CD4-positive, alpha-beta T cell treated with Interleukin-1 beta for 1 hour (primary cell): ENCODE data around the gene ZNF320.
"Not testable (repeated sequence)": the region's sequence is repeated elsewhere in the genome, so short reads cannot be mapped to it uniquely, and the experiment has no call there.

ENCODE experiments used
- DNase-seq, 2 donors: peaks; one replicate each; pipeline ENCODE4 v3.0.0-alpha.2; 2020 to 2022

Gene ZNF320

DNA sequence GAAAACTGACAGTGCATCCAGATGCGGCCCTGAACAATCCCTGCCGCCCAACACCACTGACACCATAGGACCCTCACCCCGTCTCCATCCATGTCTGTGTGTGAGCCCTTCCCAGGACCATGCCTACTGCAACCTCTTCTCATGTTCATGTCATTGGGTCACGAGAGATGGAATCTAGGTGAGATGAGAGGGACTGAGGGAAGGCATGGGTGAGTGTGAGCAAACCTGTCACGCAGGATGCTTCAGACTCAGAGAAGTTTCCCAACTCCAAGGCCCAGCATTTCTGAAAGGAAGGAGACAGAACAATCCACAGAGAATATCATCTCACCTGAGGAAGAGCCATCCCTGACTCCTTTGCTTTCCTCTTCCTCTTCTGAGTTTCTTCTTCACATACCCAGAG is 20.1 kb upstream of the ZNF320 start:
- no peak for DNase-seq

DNA sequence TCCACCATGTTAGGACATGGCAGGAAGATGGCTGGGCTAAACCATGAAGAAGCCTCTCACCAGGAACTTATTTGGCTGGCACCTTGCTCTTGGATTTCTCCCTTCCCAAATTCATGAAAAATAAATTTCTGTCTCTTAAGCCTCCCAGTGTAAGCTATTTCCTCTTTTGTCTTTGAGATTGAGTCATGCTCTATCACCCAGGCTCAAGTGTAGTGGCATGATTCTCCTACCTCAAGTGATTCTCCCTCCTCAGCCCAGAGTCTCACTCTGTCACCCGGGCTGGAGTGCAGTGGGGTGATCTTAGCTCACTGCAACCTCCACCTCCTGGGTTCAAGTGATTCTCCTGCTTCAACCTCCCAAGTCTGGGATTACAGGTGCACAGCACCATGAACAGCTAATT is 13.2 kb upstream of the ZNF320 start:
- no peak for DNase-seq

DNA sequence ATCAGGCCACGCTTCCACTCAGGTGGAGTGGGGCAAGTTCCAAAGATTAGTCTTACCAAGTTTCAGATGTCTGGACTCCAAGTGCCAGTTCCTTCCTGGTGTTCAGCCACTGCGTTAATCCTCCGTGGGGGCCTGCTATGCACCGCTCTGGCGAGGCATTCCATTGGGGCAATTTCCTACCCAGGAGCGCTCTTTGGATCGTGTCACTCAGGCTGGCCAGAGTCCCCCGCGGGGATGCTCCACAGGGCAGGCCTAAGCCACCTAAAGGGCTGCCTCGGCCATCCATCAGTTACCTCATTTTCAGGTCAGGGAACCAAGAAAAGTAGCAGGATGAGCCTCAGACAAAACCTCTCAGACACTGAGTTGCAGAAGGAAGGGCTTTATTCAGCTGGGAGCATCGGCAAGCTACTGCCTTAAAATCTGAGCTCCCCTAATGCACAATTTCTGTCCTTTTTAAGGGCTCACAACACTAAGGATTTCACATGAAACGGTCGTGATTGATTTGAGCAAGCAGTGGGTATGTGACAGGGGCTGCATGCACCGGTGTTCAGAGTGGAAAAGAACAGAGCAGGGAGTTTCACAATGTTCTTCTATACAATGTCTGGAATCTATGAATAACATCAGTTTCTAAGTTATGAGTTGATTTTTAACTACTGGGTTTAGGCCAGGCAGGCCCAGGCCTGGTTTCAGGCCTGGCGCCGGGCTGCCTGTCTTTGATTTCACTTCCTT is 6.8 kb upstream of the ZNF320 start:
- DNase-seq, result not testable (repeated sequence)

DNA sequence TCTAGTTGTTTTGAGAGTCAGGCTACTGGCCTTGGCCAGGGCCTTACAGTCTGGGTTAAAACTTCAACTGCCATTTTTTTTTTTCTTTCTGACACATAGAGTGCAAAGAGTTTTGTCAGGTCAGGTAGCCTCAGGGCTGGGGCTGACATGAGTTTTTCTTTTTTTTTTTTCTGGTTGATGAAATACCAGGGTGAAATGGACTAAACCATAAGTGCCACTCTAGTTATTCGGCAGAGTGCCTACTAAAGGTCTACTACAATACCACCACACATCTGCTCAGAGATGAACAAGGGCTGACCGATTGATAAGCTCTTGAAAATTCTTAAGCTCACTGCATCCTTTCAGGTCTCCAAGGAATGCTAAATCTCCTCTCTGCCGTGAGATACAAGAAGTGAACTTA is 4.4 kb upstream of the ZNF320 start:
- DNase-seq, result no peak

DNA sequence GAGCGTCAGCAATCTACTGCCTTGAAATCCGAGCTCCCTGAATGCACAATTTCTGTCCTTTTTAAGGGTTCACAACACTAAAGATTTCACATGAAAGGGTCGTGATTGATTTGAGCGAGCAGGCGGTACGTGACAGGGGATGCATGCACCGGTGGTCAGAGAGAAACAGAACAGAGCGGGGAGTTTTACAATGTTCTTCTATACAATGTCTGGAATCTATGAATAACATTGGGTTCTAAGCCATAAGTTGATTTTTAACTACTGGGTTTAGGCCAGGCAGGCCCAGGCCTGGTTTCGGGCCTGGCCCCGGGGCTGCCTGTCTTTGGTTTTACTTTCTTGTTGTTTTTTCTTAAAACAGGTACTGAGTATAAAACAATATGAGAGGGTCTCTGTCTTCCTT is 1.2 kb upstream of the ZNF320 start:
- not testable (repeated sequence) for DNase-seq

DNA sequence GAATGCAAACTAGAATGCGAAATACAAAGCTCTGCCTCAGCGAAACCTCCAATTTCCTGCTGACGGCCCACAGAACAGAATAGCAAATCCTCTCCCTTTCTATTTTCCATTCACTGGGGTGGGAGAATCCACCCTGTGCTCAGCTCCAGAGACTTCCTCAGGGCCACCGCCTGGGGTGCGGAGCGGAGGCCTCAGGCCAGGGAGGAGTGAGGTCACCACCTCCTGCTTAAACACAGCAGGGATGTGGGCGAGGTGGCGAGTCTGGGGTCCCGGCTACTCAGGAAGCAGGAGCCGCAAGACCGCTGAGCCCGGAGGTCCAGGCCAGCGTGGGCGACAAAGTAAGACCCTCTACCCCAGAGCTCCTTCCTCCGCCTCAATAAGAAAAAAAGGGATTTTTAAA is 666 bp upstream of the ZNF320 start:
- no peak for DNase-seq

DNA sequence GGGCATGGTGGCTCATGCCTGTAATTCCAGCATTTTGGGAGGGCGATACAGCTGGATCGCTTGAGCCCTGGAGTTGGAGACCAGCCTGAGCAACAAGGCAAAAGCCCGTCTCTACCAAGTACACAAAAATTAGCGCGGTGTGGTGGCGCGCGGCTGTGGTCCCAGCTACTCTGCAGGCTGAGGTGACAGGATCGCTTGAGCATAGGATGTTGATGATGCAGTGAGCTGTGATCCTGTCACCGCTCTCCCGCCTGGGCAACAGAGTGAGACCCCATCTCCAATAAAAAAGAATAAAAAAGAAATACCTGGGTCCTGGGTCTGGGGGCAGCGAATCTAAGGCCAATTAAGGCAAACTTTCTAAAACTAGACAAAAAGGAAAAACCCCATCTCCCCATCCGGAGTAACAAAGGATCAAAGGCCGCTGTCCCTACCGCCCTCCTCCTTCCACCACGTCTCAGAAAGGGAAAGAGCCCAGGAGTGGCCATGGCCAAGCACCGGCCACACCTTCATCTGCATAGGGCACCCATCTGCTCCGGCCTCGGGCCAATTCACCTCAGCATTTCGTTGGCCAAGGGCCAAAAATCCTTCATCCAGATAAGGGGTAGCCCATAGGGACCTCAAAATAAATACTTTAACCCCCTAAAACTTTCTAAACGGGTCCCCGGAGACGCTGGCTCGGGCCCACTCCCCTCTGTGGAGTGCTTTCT is 851 bp downstream of the ZNF320 start:
- DNase-seq, result no peak

DNA sequence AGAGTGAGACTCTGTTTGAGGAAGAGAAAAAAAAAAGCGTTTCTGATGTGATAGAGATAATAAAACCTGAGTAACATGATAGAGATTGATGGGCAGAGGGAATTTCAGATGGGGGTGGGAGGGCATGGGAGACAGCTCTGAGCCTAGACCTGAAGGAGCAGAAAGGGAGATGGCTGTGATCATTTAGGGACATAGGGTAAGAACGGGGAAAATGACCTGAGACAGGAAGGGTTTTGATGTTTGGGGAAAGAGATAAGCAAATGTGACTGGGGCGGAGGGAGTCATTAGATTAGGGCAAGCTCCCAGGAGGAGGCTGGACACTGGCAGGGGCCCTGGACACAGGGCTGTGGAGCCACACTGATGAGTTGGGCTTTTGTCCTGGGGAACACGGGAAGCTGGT is 6.1 kb downstream of the ZNF320 start:
- DNase-seq, result no peak

DNA sequence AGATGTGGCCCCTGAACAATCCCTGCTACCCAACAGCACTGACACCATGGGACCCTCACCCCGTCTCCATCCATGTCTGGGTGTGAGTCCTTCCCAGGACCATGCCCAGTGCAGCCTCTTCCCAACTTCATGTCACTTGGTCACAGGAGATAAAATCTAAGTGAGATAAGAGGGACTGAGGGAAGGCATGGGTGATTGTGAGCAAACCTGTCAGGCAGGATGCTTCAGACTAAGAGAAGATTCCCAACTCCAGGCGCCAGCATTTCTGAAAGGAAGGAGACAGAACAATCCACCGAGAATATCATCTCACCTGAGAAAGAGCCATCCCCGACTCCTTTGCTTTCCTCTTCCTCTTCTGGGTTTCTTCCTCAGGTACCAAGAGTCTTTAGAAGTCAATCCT is 7.5 kb downstream of the ZNF320 start:
- DNase-seq, result no peak

DNA sequence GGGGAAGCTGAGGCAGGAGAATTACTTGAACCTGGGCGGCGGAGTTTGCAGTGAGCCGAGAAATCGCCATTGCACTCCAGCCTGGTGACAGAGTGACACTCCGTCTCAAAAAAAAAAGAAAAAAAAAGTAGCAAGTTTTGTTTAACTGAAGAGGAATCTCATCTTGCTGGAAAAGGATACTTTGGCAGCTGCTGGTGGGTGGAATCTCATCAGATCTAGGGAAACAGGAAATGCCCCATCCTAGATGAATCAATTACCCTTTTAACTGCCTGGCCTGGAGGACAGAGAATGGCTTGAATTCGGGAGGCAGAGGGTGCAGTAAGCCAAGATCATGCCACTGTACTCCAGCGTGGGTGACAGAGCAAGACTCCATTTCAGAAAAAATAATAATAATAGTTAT is 8.4 kb downstream of the ZNF320 start:
- no peak for DNase-seq

DNA sequence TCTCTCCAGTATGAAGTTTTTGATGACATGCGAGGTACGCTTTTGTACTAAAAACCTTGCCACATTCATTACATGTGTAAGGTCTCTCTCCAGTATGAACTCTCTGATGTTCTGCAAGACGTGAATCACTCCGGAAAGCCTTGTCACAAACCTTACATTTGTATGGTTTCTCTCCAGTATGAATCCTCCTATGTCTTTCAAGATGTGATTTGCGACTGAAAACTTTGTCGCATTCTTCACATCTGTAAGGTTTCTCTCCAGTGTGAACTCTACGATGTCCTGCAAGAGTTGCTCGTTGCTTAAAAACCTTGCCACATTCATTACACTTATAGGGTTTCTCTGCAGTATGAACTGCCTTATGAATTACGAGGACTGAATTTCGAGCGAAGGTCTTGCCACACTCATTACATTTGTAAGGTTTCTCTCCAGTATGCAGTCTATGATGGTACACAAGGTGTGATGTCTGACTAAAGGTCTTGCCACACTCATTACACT is 16.5 kb downstream of the ZNF320 start:
- DNase-seq, result no peak

DNA sequence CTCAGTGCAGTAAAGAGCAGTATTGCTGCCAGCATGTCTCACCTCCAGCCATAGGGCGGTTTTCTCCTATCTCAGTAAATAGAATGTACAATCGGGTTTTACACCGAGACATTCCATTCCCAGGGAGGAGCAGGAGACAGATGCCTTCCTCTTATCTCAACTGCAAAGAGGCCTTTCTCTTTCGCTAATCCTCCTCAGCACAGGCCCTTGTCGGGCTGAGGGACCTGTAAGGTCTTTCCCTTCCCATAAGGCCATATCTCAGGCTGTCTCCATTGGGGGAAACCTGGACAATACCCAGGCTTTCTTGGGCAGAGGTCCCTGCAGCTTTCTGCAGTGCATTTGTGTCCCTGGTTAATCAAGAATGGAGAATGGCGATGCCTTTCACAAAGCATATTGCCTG is 24.4 kb downstream of the ZNF320 start:
- not testable (repeated sequence) for DNase-seq

DNA sequence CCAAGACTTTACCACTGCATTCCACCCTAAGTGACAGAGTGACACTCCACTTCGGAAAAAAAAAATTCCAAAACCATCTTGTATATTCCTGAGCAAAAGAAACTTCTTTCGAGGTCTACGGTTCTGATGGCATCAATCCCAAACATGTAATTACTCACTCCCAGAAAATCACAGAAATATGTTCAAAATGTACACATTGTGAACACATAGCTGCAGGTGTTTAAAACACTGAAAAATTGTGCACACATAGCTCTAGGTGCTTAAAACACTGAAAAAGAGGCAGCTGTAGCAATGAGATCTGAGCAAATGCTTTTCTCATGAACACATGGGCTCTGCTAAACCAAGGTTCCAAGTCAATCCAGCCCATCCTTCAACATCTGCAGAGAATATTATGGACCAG is 26.0 kb downstream of the ZNF320 start:
- DNase-seq, result no peak

DNA sequence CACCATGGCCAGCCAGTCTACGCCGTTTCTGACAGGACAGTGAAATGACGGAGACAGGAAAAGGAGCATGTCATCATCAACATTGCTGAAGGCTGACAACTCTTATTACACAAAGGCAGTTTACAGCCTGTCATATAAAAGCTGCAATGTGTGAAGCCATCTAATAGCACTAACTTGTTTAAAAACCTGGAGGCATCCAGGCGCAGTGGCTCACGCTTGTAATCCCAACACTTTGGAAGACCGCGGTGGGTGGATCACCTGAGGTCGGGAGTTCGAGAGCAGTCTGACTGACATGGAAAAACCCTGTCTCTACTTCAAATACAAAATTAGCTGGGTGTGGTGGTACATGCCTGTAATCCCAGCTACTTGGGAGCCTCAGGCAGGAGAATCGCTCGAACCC is 29.4 kb downstream of the ZNF320 start:
- DNase-seq, result not testable (repeated sequence)

DNA sequence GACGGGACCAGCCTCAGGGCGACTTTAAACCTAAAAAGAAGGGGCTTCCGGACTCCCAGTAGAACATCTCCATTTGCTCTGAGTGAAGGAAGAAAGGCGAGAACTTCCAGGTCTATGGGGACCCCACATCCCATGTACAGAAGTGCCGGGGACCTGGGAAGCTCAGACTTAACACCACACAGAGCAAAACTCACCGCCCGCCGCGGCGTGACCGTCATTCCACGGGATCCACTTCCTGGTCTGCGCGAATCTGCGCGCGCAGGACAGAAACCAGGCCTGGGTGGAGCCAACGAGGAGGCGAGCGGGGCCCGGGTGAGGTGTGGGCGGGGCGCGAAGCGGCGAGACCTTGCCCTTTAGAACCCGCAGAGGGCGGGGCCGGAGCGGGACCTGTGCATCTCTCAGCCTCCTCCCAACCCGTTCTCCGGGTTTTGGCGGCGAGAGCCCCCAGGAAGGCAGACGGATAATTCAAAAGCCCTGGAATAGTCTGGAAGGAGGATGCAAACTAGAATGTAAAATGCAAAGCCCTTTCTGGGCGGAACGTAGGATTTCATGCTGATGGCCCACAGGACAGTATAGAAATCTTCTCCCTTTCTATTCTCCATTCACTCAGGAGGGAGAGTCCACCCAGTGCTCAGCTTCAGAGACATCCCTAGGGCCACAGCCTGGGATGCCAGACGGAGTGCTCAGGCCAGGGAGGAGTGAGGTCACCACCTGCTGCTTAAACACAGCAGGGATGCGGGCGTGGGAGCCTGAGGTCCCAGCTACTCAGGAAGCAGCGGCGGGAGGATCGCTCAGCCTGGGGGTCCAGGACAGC is 39.9 kb downstream of the ZNF320 start, which contains the start of gene ZNF468:
ZNF468 (minus strand) TSS at position 242 of the 814 bp plus-strand sequence. CDS start 3,347 bp downstream, outside the sequence.
- DNase-seq, result peak; percentile 76 to 81

DNA sequence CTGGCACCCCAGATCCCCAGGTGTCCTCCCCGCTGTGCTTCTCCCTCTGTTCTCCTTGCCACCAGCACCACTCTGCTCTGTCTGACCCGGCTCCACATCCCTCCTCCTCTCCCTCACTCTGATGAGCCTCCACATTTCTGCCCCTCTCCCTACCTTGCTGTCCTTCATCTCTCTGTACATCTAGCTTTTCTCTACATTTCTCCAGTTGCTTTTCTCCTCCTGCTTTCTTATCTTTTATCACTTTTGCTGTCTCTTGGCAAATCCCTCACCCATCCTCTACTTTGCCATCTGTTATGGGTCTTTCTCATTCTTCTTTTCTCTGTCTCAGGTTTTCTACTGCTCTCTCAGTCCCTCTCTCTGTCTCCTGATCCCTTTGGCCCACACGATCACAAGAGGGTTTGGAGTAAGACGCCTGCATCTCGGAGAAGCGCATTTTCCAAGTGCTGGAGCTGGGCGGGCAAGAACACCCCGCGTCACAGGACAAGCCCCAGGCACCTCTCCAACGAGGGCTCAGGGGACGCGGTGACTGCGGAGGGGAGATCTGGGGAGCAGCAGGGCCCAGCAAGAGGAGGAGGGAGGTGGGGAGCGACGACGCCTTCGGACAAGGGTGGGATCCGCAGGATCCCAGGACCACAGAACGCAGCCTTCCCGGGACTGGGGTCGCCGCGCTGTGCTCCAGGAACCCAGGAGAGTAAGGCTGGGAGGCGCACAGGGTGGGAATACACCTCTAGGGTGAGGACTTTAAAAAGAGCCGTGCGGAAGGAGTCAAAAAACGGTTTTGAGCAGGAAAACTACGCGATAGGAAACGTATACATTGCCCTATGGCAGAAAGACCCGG is 40.7 kb downstream of the ZNF320 start:
- not testable (repeated sequence) for DNase-seq
